ENCODE data around the gene CD19.

GRCh38 chr16:28905229-28905754 is 26.5 kb upstream of the CD19 start:
- TF ChIP-seq CTCF (IDR thresholded peaks at IDR 0.05; ENCODE audit: poor library complexity, severe bottlenecking) (no peak), MXI1 (conservative IDR thresholded peaks at IDR 0.05; ENCODE audit: poor library complexity, severe bottlenecking) (no peak), POLR2AphosphoS5 (IDR thresholded peaks at IDR 0.05) (no peak), TAF1 (IDR thresholded peaks at IDR 0.05; ENCODE audit: low read depth) (no peak)

Data from neural cell (in vitro differentiated cells).